ENCODE data around the gene MGAT5B. TPM values are rescaled to one million over a fixed set of nuclear protein-coding genes. Genes with fewer than 3 reads are reported as not detected.

The MGAT5B gene
- total and polyA plus RNA-seq, 2 of the 13 experiments (the other 11 are each of a cell fraction or from before 2014, with no cell fraction given) = 0.07 to 0.13 TPM

DNA sequence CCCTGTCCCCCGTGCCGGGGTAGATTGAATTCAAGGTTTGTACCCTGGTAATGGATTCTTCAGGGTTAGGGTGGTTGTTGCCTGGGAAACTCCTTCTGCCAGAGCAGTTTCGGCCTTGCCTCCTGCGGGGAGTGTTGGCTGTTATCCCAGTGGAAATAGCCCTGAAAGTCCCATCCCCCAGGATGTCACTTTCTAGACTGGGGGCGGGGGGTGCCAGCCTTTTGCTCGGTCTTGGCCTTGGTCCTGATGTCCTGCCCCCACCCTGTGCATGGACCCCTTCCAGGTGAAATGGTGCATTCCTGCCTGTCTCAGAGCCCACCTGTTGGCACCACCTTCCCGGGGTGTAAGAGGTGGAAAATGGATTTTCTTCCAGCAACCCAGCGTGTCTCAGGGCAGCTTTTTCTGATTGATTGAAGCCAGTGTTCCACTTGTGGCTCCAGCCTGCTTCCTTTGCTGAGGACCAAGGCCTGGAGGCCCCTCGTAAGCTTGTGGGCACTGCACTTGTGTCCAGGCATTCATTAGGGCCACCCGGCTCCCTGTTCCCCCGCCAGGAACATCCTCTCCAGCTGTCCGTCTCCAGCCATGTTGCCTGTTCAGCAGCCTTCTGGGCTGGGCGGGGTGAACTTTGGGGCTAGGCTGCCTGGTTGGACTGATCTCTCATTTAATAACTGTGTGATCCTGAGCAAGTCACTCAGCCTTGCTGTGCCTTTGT is 25.6 kb downstream of the MGAT5B start (continued):
- TF ChIP-seq MEIS1 (CRISPR knock-in tag; IDR thresholded peaks at IDR 0.05; ENCODE audit: borderline replicate concordance) = no peak
- no peak for TF ChIP-seq AGO2 (optimal IDR thresholded peaks at IDR 0.05; ENCODE audit: low read depth, low read length)
- no peak for TF ChIP-seq ZFP62 (CRISPR knock-in tag; IDR thresholded peaks at IDR 0.05)
- no peak for TF ChIP-seq SIX4 (CRISPR knock-in tag; IDR thresholded peaks at IDR 0.05)
- TF ChIP-seq, protein P1, sequence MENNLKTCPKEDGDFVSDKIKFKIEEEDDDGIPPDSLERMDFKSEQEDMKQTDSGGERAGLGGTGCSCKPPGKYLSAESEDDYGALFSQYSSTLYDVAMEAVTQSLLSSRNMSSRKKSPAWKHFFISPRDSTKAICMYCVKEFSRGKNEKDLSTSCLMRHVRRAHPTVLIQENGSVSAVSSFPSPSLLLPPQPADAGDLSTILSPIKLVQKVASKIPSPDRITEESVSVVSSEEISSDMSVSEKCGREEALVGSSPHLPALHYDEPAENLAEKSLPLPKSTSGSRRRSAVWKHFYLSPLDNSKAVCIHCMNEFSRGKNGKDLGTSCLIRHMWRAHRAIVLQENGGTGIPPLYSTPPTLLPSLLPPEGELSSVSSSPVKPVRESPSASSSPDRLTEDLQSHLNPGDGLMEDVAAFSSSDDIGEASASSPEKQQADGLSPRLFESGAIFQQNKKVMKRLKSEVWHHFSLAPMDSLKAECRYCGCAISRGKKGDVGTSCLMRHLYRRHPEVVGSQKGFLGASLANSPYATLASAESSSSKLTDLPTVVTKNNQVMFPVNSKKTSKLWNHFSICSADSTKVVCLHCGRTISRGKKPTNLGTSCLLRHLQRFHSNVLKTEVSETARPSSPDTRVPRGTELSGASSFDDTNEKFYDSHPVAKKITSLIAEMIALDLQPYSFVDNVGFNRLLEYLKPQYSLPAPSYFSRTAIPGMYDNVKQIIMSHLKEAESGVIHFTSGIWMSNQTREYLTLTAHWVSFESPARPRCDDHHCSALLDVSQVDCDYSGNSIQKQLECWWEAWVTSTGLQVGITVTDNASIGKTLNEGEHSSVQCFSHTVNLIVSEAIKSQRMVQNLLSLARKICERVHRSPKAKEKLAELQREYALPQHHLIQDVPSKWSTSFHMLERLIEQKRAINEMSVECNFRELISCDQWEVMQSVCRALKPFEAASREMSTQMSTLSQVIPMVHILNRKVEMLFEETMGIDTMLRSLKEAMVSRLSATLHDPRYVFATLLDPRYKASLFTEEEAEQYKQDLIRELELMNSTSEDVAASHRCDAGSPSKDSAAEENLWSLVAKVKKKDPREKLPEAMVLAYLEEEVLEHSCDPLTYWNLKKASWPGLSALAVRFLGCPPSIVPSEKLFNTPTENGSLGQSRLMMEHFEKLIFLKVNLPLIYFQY (CRISPR knock-in tag; IDR thresholded peaks at IDR 0.05; ENCODE audit: borderline replicate concordance) = no peak
- no peak for TF ChIP-seq PCBP1 (IDR thresholded peaks at IDR 0.05; ENCODE audit: borderline replicate concordance, low read depth, low read length)
- no peak for TF ChIP-seq POLR2A (IDR thresholded peaks at IDR 0.05; ENCODE audit: insufficient read depth in 1 of 2, low read depth in 2 of 2, low read length in 2 of 2)

DNA sequence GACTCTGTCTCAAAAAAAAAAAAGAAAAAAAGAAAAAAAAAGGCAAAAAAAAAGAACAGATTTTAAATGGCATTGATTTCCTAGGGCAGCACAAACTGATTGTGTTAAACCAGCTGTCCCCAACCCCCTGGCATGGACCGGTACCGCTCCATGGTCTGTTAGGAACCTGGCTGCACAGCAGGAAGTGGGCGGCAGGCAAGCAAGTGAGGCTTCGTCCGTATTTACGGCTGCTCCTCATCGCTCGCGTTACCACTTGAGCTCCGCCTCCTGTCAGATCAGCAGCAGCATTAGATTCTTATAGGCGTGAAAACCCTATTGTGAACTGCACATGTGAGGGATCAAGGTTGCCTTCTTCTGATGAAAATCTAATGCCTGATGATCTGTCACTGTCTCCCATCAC is 26.6 kb downstream of the MGAT5B start:
- no peak overlapping the region for H3K4me3 ChIP-seq (replicated peaks in 1 of 3; ENCODE audit: insufficient read depth in 1 of 3, low read depth in 2 of 3, low read length in 3 of 3)
- no peak overlapping the region for H3K9ac ChIP-seq (ENCODE audit: insufficient read depth, low read depth, low read length)
- no peak overlapping the region for H3K4me2 ChIP-seq (ENCODE audit: low read depth, low read length)
- no peaks in the 10 kb centered on the region for H3K9me3 ChIP-seq (ENCODE audit: low read length)
- ChIA-PET CTCF (ENCODE audit: low intra/inter-chr PET ratio, low total read pairs) (no interaction called here), POLR2A (no interaction called here)
- BruUV-seq (replicated peaks) = no TSS peak
- WGBS (ENCODE audit: low lambda C conversion rate) = 90% methylated on average over 11 of the region's 11 CpGs
- H4K20me1 ChIP-seq (ENCODE audit: insufficient read depth, low read length) = no peaks in the 10 kb centered on the region; the same call in 1 of the 2 replicates
- no peaks in the 10 kb centered on the region for H3K79me2 ChIP-seq (ENCODE audit: insufficient read depth, low read length)
- in situ Hi-C loops (cut with HindIII; ENCODE audit: extremely low pct_ligation_motif_present, low pct_unique_long_range_greater_than_20kb) = loop anchor here (10.0 kb wide), 1 partner anchor 60 kb away; no protein-coding TSS in a partner anchor
- peaks cover 8 to 57% of the 10 kb centered on the region in 2 experiments; a peak in 4 of 5 replicates for H3K27me3 ChIP-seq (ENCODE audit: control insufficient read depth in 1 of 2, insufficient read depth in 2 of 2, low read length in 2 of 2)
- H2AFZ ChIP-seq (ENCODE audit: low read length) = no peak overlapping the region
- no peak for DNase-seq (ENCODE audit: low spot score)
- intact Hi-C loops (cut with micrococcal nuclease; ENCODE audit: unreplicated experiment) = no loop called here
- no peak overlapping the region for H3K27ac ChIP-seq (ENCODE audit: extremely low read length, insufficient read depth, low read length)
- TF ChIP-seq SATB2 (CRISPR knock-in tag; IDR thresholded peaks at IDR 0.05) (no peak), MAFK (conservative IDR thresholded peaks at IDR 0.05 in 1 of 2, IDR thresholded peaks at IDR 0.05 in 1 of 2; ENCODE audit: low read length in 2 of 2) (no peak), ZNF282 (IDR thresholded peaks at IDR 0.05; ENCODE audit: partially characterized antibody) (no peak)
- H3K4me1 ChIP-seq (ENCODE audit: insufficient read depth, low read length) = no peaks in the 10 kb centered on the region
- FAIRE-seq = no peak
- no peak for ATAC-seq
- H3K36me3 ChIP-seq (replicated peaks in 1 of 2; ENCODE audit: control insufficient read depth in 1 of 2, insufficient read depth in 2 of 2, low read length in 2 of 2) = no peaks in the 10 kb centered on the region

All from HepG2 (cell line).